ENCODE measurements around the gene VMO1. TPM values are rescaled to one million over a fixed set of nuclear protein-coding genes. Genes with fewer than 3 reads are reported as not detected.
A peak's percentile ranks its signal among the peaks of the same experiment; 100 is the strongest.

Gene VMO1
- total RNA-seq, 4 donors from 2014 or later = 1.8 to 4.0 TPM; not detected in 2

DNA sequence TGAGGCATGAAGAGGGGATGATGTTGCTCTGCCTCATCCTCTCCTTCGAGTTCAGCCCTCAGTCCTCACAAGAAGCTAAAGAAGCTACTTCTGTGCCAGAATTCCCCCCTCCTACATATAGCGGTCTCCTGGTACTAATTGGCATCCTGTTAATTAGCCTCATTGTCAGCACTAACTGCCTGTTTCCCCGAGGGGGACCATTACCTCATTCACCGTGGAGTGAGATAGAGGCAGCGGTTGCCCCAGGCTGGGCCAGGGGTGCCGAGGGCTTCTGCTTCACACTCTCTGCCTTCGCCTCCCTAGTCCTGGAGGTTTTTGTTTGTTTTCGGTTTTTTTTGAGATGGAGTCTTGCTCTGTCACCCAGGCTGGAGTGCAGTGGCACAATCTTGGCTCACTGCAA is 41.2 kb upstream of the VMO1 start:
- peaks cover 0 to 11% of the 10 kb centered on the region in 2 donors for H3K4me1 ChIP-seq
- intact Hi-C loops (cut with DNase I) = no loop called here
- WGBS, 2 donors = 73 to 76% methylated on average over 8 of the region's 8 CpGs
- no peak for DNase-seq
- H3K4me3 ChIP-seq (replicated peaks in 1 of 3) = no peak overlapping the region
- H3K36me3 ChIP-seq = no peaks in the 10 kb centered on the region
- no peaks in the 10 kb centered on the region for H3K27me3 ChIP-seq
- TF ChIP-seq POLR2A (IDR thresholded peaks at IDR 0.05) = no peak
- TF ChIP-seq, protein P1, sequence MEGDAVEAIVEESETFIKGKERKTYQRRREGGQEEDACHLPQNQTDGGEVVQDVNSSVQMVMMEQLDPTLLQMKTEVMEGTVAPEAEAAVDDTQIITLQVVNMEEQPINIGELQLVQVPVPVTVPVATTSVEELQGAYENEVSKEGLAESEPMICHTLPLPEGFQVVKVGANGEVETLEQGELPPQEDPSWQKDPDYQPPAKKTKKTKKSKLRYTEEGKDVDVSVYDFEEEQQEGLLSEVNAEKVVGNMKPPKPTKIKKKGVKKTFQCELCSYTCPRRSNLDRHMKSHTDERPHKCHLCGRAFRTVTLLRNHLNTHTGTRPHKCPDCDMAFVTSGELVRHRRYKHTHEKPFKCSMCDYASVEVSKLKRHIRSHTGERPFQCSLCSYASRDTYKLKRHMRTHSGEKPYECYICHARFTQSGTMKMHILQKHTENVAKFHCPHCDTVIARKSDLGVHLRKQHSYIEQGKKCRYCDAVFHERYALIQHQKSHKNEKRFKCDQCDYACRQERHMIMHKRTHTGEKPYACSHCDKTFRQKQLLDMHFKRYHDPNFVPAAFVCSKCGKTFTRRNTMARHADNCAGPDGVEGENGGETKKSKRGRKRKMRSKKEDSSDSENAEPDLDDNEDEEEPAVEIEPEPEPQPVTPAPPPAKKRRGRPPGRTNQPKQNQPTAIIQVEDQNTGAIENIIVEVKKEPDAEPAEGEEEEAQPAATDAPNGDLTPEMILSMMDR (IDR thresholded peaks at IDR 0.05) = no peak
- no peaks in the 10 kb centered on the region for H3K9me3 ChIP-seq
- H3K27ac ChIP-seq = no peak overlapping the region

DNA sequence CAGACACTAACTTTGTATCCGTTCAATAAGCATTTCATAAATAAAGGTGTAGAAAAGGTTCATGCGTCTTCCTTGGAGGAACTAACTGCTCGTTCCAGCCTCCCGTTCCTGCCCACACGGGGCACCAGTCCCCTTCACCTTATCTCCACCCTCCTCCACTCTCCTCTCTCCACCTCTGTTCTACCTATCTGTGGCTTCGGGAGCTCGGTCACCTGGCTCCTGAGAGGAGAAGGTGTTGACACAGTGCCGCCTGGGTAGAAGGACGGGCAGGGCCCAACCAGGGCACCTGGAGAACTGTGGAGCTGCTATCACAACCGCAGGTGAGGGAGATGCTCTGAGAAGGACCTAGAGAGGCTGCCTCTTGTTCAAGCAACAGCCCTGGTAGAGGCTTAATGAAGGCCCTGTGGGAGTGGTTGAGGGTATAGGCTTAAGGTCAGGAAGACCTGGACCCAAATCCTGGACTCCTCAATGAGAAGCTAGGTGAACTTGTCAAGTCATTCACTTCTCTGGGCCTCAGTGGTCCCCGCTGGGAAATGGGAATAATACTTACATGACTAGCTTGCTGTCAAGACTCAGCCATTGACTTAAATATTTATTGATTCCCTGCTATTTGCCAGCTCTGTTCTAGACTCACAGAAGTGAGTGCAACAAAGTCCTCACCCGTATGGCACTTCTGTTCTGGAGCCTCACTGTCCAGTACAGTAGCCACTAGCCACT is 37.4 kb upstream of the VMO1 start:
- Histone ChIP-seq H3K27ac (peak overlapping the region in 1 of 3 donors; percentile 4), H3K9me3 (no peaks in the 10 kb centered on the region), H3K36me3 (no peaks in the 10 kb centered on the region), H3K4me1 (peaks cover 0 to 11% of the 10 kb centered on the region in 2 donors), H3K27me3 (no peaks in the 10 kb centered on the region), H3K4me3 (replicated peaks in 1 of 3) (no peak overlapping the region)
- 31 to 44% methylated on average over 12 of the region's 12 CpGs for WGBS, 2 donors
- intact Hi-C loops (cut with DNase I) = no loop called here
- DNase-seq = peak; percentile 40 to 45
- TF ChIP-seq, protein P1 (IDR thresholded peaks at IDR 0.05) = no peak
- TF ChIP-seq POLR2A (IDR thresholded peaks at IDR 0.05) = no peak

- WGBS, 2 donors = 47% methylated on average over 3 of the region's 3 CpGs; no CpG with 5 or more reads in 1 of the 2 donors
- peak; percentile 17 to 20 for DNase-seq
- H3K27ac ChIP-seq = peak overlapping the region in 1 of 3 donors; percentile 4
- H3K9me3 ChIP-seq = no peaks in the 10 kb centered on the region
- H3K27me3 ChIP-seq = no peaks in the 10 kb centered on the region
- H3K4me1 ChIP-seq = peaks cover 0 to 11% of the 10 kb centered on the region in 2 donors
- no peak for TF ChIP-seq POLR2A (IDR thresholded peaks at IDR 0.05)
- TF ChIP-seq, protein P1 (IDR thresholded peaks at IDR 0.05) = no peak
- H3K36me3 ChIP-seq = no peaks in the 10 kb centered on the region
- intact Hi-C loops (cut with DNase I) = no loop called here
- H3K4me3 ChIP-seq (replicated peaks in 1 of 3) = no peak overlapping the region
Observed at GRCh38 chr17:4822835-4823234, 36.7 kb upstream of the VMO1 start.

DNA sequence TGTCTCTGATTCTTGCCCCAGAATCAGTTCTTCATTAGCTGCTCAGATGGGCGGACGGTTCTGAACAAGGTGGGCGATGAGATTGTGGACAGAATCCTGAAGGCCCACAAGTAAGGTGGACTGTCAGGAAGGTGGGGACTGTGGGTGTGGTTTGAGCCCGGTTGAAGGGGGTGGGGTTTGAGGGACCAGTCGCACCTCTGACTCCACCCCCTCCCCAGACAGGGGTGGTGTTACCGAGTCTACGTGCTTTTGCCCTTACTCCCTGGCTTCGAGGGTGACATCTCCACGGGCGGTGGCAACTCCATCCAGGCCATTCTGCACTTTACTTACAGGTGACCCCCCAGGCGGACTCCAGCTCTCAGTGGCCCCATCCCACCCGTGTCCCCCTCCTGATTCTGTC is 32.1 kb upstream of the VMO1 start:
- no peaks in the 10 kb centered on the region for H3K27me3 ChIP-seq
- H3K9me3 ChIP-seq = no peaks in the 10 kb centered on the region
- no peak overlapping the region for H3K27ac ChIP-seq
- WGBS, 2 donors = 84 to 85% methylated on average over 12 of the region's 12 CpGs
- TF ChIP-seq, protein P1 (IDR thresholded peaks at IDR 0.05) = no peak
- no peak overlapping the region for H3K4me3 ChIP-seq (replicated peaks in 1 of 3)
- peaks cover 0 to 7% of the 10 kb centered on the region in 2 donors for H3K4me1 ChIP-seq
- DNase-seq = no peak
- H3K36me3 ChIP-seq = peaks cover 0 to 7% of the 10 kb centered on the region in 2 donors
- intact Hi-C loops (cut with DNase I) = no loop called here

- TF ChIP-seq POLR2A (IDR thresholded peaks at IDR 0.05) = no peak
- TF ChIP-seq, protein P1 (IDR thresholded peaks at IDR 0.05) = no peak
- WGBS, 2 donors = 89 to 96% methylated on average over 4 to 12 of the region's 13 CpGs
- no peak for DNase-seq
- Histone ChIP-seq H3K4me1 (no peaks in the 10 kb centered on the region), H3K27me3 (no peaks in the 10 kb centered on the region), H3K36me3 (peaks cover 0 to 7% of the 10 kb centered on the region in 2 donors), H3K27ac (no peak overlapping the region), H3K4me3 (replicated peaks in 1 of 3) (no peak overlapping the region), H3K9me3 (no peaks in the 10 kb centered on the region)
- intact Hi-C loops (cut with DNase I) = no loop called here
Observed at GRCh38 chr17:4816826-4817225, 30.7 kb upstream of the VMO1 start.
